K562 (cell line): ENCODE data around the gene OMA1. TPM values are rescaled to one million over a fixed set of nuclear protein-coding genes. Genes with fewer than 3 reads are reported as not detected.

Source experiments
- ATAC-seq: fragments of 200-7000 bp; cut with Tn5 transposase; 3 replicates; pipeline ENCODE4 v1.9.1; 2020; ENCODE audit warnings: moderate library complexity
- BruUV-seq: library from RNA; stranded (reverse); fragments of 400-500 nt; replicated peaks from 2 replicates; lab custom pipeline; 2021; lab: Mats Ljungman, UMichigan
- CTCF ChIA-PET: fragments of 300-600 bp; formaldehyde crosslinking; extraction: SDS; loops from one replicate; lab custom pipeline; 2021; ENCODE audit warnings: low intra/inter-chr PET ratio; lab: Yijun Ruan, JAX
- POLR2A ChIA-PET: fragments of 300-600, 350-650 bp; sonication (Branson Sonifier 250); formaldehyde crosslinking; extraction: SDS; loops from one replicate; lab custom pipeline; 2021; ENCODE audit warnings: antibody characterized with exemption, inconsistent platforms; lab: Yijun Ruan, JAX
- DNase-seq, 4 experiments: peaks; one replicate each; pipeline versions ENCODE4 v3.0.0 to v3.0.0-alpha.2; 2011 to 2018; ENCODE audit warnings: low spot score in 3 of 4, mixed read lengths in 3 of 4; ENCODE audit errors: extremely low read depth in 1 of 4
- FAIRE-seq: peaks from 2 replicates; lab custom pipeline; 2011; peaks lifted over from hg19 to GRCh38; lab: Jason Lieb, UNC
- H2AFZ ChIP-seq: 2 replicates; pipeline ENCODE4 v1.6.0; 2011; ENCODE audit warnings: low read depth, low read length, control low read depth, inconsistent platforms
- H3K27ac ChIP-seq: fragments of 200-600 bp; 3 replicates; pipeline ENCODE4 v1.8.0; 2011; ENCODE audit warnings: low read depth, mild to moderate bottlenecking, control low read depth, inconsistent platforms, low read length, moderate library complexity, mixed read lengths; ENCODE audit errors: extremely low read depth
- H3K27me3 ChIP-seq, 2 experiments: fragments of 300-600 bp in 1 of 2; 2 replicates in 1 of 2; 3 replicates in 1 of 2; pipeline versions ENCODE4 v1.6.0 to v1.8.0; 2011; ENCODE audit warnings: inconsistent platforms in 2 of 2, low read length in 2 of 2, mild to moderate bottlenecking in 1 of 2, mixed read lengths in 1 of 2, moderate library complexity in 1 of 2; ENCODE audit not compliant: control insufficient read depth in 2 of 2, insufficient read depth in 2 of 2
- H3K36me3 ChIP-seq: fragments of 300-600 bp; 3 replicates; pipeline ENCODE4 v1.8.0; 2011; ENCODE audit warnings: mild to moderate bottlenecking, low read length, inconsistent platforms; ENCODE audit not compliant: control insufficient read depth, insufficient read depth
- H3K4me1 ChIP-seq, 2 experiments: fragments of 200-600 bp in 1 of 2; replicated peaks in 1 of 2; 2 replicates in 1 of 2; 3 replicates in 1 of 2; pipeline versions ENCODE4 v1.5.1 to v1.8.0; 2011; ENCODE audit warnings: inconsistent platforms in 2 of 2, low read length in 2 of 2, mild to moderate bottlenecking in 1 of 2, mixed read lengths in 1 of 2, moderate library complexity in 1 of 2; ENCODE audit not compliant: control insufficient read depth in 2 of 2, insufficient read depth in 2 of 2
- H3K4me2 ChIP-seq: 2 replicates; pipeline ENCODE4 v1.6.1; 2011; ENCODE audit warnings: low read length, control low read depth, inconsistent platforms, mixed read lengths; ENCODE audit not compliant: insufficient read depth
- H3K4me3 ChIP-seq: fragments of 200-600 bp; sonication (generic), shearing (Covaris generic); 2 replicates; pipeline ENCODE4 v1.5.1; 2016; ENCODE audit warnings: control low read depth, inconsistent platforms
- H3K79me2 ChIP-seq: fragments of 200-600 bp; 3 replicates; pipeline ENCODE4 v1.8.0; 2011; ENCODE audit warnings: low read length, inconsistent platforms; ENCODE audit not compliant: control insufficient read depth, insufficient read depth
- H3K9ac ChIP-seq, 2 experiments: 2 replicates each; pipeline versions ENCODE4 v1.6.0 to v1.6.1; 2011; ENCODE audit warnings: low read depth in 2 of 2, low read length in 2 of 2, control low read depth in 1 of 2, inconsistent platforms in 1 of 2, mild to moderate bottlenecking in 1 of 2, mixed read lengths in 1 of 2; ENCODE audit not compliant: insufficient read depth in 1 of 2
- H3K9me1 ChIP-seq: one replicate; pipeline ENCODE4 v1.6.0; 2011; ENCODE audit warnings: inconsistent platforms, mild to moderate bottlenecking, low read length, moderate library complexity; ENCODE audit not compliant: control insufficient read depth, insufficient read depth
- H3K9me3 ChIP-seq: replicated peaks from 2 replicates; pipeline ENCODE4 v1.5.1; 2011; ENCODE audit warnings: low read depth, low read length, inconsistent platforms; ENCODE audit not compliant: control insufficient read depth, insufficient read depth
- H4K20me1 ChIP-seq: replicated peaks from 2 replicates; pipeline ENCODE4 v1.6.1; 2011; ENCODE audit warnings: low read length, inconsistent platforms, mixed read lengths; ENCODE audit not compliant: control insufficient read depth, insufficient read depth
- BCOR ChIP-seq: fragments of 450-650 bp; IDR thresholded peaks from 2 replicates; pipeline ENCODE4 v1.6.1; 2016
- C11orf30 ChIP-seq: fragments of 450-650 bp; IDR thresholded peaks from 2 replicates; pipeline ENCODE4 v1.6.1; 2016; ENCODE audit warnings: low read depth, mild to moderate bottlenecking
- MAFG ChIP-seq: fragments of 450-650 bp; conservative IDR thresholded peaks from 2 replicates; pipeline ENCODE4 v1.6.1; 2016; ENCODE audit warnings: missing genetic modification characterization, missing compliant biosample characterization
- MTA3 ChIP-seq: fragments of 450-650 bp; formaldehyde crosslinking; IDR thresholded peaks from 2 replicates; pipeline ENCODE4 v1.6.1; 2017; ENCODE audit warnings: mild to moderate bottlenecking, borderline replicate concordance
- NFYB ChIP-seq: IDR thresholded peaks from 2 replicates; pipeline ENCODE4 v1.6.1; 2011; ENCODE audit warnings: mild to moderate bottlenecking, moderate library complexity; ENCODE audit not compliant: insufficient read length; ENCODE audit errors: extremely low read depth
- RBM25 ChIP-seq: fragments of 200-400 bp; formaldehyde crosslinking; IDR thresholded peaks from 2 replicates; pipeline ENCODE4 v1.6.1; 2018; ENCODE audit warnings: low read length, low read depth, moderate library complexity; ENCODE audit not compliant: severe bottlenecking
- ZFP36 ChIP-seq: fragments of 150-350 bp; IDR thresholded peaks from 2 replicates; pipeline ENCODE4 v1.6.1; 2018; ENCODE audit warnings: low read length, low read depth; ENCODE audit not compliant: partially characterized antibody
- ZNF316 ChIP-seq: fragments of 450-650 bp; IDR thresholded peaks from 2 replicates; pipeline ENCODE4 v1.6.1; 2016
- ZNF644 ChIP-seq: fragments of 200-800 bp; sonication (Bioruptor generic); IDR thresholded peaks from 2 replicates; pipeline ENCODE4 v1.6.1; 2016; ENCODE audit warnings: low read depth, missing genetic modification characterization, missing compliant biosample characterization
- WGBS: fragments of 100-300 bp; shearing (Covaris generic); methylation state at CpG from one replicate; pipeline ENCODE4 v1.1.6; 2016; ENCODE audit warnings: low coverage, mixed read lengths; ENCODE audit not compliant: insufficient coverage; ENCODE audit errors: missing lambda C conversion rate; 5-methylcytosine and 5-hydroxymethylcytosine counted together
- in situ Hi-C: fragments of 300-500 bp; cut with MboI; formaldehyde crosslinking; loops from 4 replicates; pipeline ENCODE4 v1.15.0; 2018; ENCODE audit warnings: inconsistent platforms, mixed read lengths
- intact Hi-C: fragments of 100-400 bp; cut with micrococcal nuclease; formaldehyde crosslinking; loops from 2 replicates; pipeline ENCODE4 v1.14.2; 2022
- polyA plus RNA-seq, 8 experiments: library from polyadenylated mRNA; depleted of rRNA in 4 of 8; stranded (reverse) in 5 of 8; unstranded in 3 of 8; fragments of >200 nt; fragmentation: Nextera tagmentation in 2 of 8; fragmentation: Illumina TruSeq in 1 of 8; extraction: Ambion mirVana in 2 of 8; extraction: Trizol in 1 of 8; gene quantifications; 2 replicates each; pipeline versions ENCODE4 v1.2.1 to v1.2.3, GENCODE V29; 2011 to 2014; ENCODE audit warnings: inconsistent platforms in 1 of 8, missing spikeins in 1 of 8
- total RNA-seq, 7 experiments: library from RNA; depleted of rRNA in 6 of 7; stranded (reverse); fragments of >200 nt in 6 of 7; fragmentation: Illumina TruSeq in 2 of 7; extraction: Trizol in 2 of 7; gene quantifications; 2 replicates each; pipeline versions ENCODE4 v1.2.1 to v1.2.3, GENCODE V29; 2011 to 2021; ENCODE audit warnings: low replicate concordance in 1 of 7

Gene OMA1
- total and polyA plus RNA-seq, 9 of the 15 experiments (the other 6 are each of a cell fraction or from before 2014, with no cell fraction given): 16.6 to 51.5 (median 33.5) TPM

DNA sequence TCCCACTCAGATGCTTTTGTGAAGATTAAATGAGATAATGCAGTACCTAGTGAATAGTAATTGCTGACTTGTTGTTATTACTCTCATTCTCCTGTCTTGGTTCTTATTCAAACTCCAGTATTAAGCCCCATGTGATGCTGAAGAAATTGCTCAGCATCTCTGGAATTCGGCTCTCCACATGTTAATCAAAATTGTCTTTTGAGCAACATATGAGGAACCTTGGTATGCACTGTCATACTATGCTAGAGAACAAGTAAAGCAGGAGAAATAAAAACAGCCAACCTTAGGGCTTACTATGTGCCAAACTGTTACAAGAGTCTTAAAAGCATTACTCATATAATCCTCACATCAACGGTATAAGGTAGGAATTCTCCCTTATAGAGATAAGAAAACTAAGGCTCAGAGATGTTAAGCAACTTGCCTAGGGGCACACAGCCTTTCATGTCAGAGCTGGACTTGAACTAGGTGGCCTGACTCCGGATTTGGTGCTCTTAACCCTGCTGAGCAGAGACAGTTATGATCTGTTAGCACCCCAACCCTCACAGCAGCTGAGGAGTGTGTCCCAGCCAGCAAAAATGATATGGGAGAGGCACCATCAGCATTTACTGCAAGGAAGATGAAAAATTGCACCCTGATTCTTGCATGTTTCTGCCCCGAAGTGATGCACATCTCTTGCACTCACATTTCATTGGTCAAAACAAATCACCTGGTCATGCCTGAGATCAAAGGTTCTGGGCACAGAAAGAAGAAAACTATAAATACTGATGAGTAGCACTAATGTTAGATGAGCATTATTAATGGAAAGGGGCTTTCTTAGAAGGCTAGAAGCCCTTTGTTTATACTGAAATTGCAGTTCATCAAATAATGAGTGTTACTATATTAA lies 102.3 kb downstream of the OMA1 start:
- in situ Hi-C loops (no loop called here), intact Hi-C loops (no loop called here)
- no peak overlapping the region for H3K9ac ChIP-seq
- ATAC-seq (no peak), DNase-seq (no peak), FAIRE-seq (no peak)
- H3K9me3 ChIP-seq: no peaks in the 10 kb centered on the region
- H2AFZ ChIP-seq: no peak overlapping the region
- CTCF ChIA-PET: no interaction called here
- H3K9me1 ChIP-seq: no peaks in the 10 kb centered on the region
- H3K4me3 ChIP-seq: no peak overlapping the region
- H4K20me1 ChIP-seq: 0 out of 2 replicates have a peak, but pooled peaks cover 3% of the 10 kb centered on the region
- WGBS: 3% methylated on average over 4 of the region's 4 CpGs
- H3K4me1 ChIP-seq: no peaks in the 10 kb centered on the region
- no TSS peak for BruUV-seq
- POLR2A ChIA-PET: no interaction called here
- no peak overlapping the region for H3K27ac ChIP-seq
- peaks cover 2 to 19% of the 10 kb centered on the region in 2 experiments; a peak in 3 of 5 replicates for H3K27me3 ChIP-seq
- TF ChIP-seq BCOR: 0 out of 2 replicates have a peak, but pooled peaks have one; percentile 12
- no peak for TF ChIP-seq ZNF644 (tag)
- no peak for TF ChIP-seq MTA3
- peak; percentile 64 for TF ChIP-seq ZFP36
- TF ChIP-seq RBM25: peak; percentile 69
- peak; percentile 50 for TF ChIP-seq ZNF316
- peak; percentile 45; the same call in 1 of the 2 replicates for TF ChIP-seq C11orf30
- TF ChIP-seq NFYB: peak; percentile 18
- 0 out of 2 replicates have a peak, but pooled peaks have one; percentile 27 for TF ChIP-seq MAFG (tag)
- H3K36me3 ChIP-seq: no peaks in the 10 kb centered on the region
- no peak overlapping the region for H3K4me2 ChIP-seq
- no peaks in the 10 kb centered on the region for H3K79me2 ChIP-seq
